Measurements from ENCODE around the gene QRFP. TPM values are rescaled to one million over a fixed set of nuclear protein-coding genes. Genes with fewer than 3 reads are reported as not detected.

QRFP gene
- total and polyA plus RNA-seq, 2 donors (not counting 1 experiment from before 2014, with no cell fraction given) = not detected

- Histone ChIP-seq H3K79me2 (ENCODE audit: control insufficient read depth, insufficient read depth, low read length) (no peaks in the 10 kb centered on the region), H3K9ac (ENCODE audit: insufficient read depth, low read length) (no peak overlapping the region), H3K9me3 (ENCODE audit: control insufficient read depth, insufficient read depth, low read depth, low read length) (no peaks in the 10 kb centered on the region), H4K20me1 (ENCODE audit: control insufficient read depth, extremely low read depth, insufficient read depth, low read length) (no peaks in the 10 kb centered on the region), H3K36me3 (ENCODE audit: control insufficient read depth, insufficient read depth, low read length) (no peaks in the 10 kb centered on the region), H3K27ac (ENCODE audit: insufficient read depth, low read length) (no peak overlapping the region), H3K4me2 (ENCODE audit: extremely low read depth, insufficient read depth, low read length) (no peak overlapping the region), H3K4me1 (ENCODE audit: control insufficient read depth, extremely low read depth, insufficient read depth, low read length) (peaks cover 8% of the 10 kb centered on the region), H2AFZ (ENCODE audit: low read length) (no peak overlapping the region), H3K27me3 (ENCODE audit: control insufficient read depth, insufficient read depth, low read length) (no peaks in the 10 kb centered on the region), H3K4me3 (replicated peaks in 1 of 4; ENCODE audit: control extremely low read depth in 1 of 4, insufficient read depth in 1 of 4, low read depth in 3 of 4, low read length in 4 of 4) (no peak overlapping the region)
- DNase-seq (ENCODE audit: low read depth in 2 of 2) = no peak
- TF ChIP-seq EZH2 (IDR thresholded peaks at IDR 0.05; ENCODE audit: low read length, missing control alignments) (no peak), CTCF (conservative IDR thresholded peaks at IDR 0.05 in 1 of 2, IDR thresholded peaks at IDR 0.05 in 1 of 2; ENCODE audit: low read depth in 1 of 2, low read length in 2 of 2) (no peak)
These were observed 11.7 kb upstream of the QRFP start for GRCh38 chr9:130908146-130908877.

GRCh38 chr9:130906735-130907416 is 10.3 kb upstream of the QRFP start:
- no peak for DNase-seq (ENCODE audit: low read depth in 2 of 2)
- no peaks in the 10 kb centered on the region for H3K79me2 ChIP-seq (ENCODE audit: control insufficient read depth, insufficient read depth, low read length)
- H3K9ac ChIP-seq (ENCODE audit: insufficient read depth, low read length) = no peak overlapping the region
- H3K4me2 ChIP-seq (ENCODE audit: extremely low read depth, insufficient read depth, low read length) = no peak overlapping the region
- TF ChIP-seq CTCF (conservative IDR thresholded peaks at IDR 0.05 in 1 of 2, IDR thresholded peaks at IDR 0.05 in 1 of 2; ENCODE audit: low read depth in 1 of 2, low read length in 2 of 2) (no peak), EZH2 (IDR thresholded peaks at IDR 0.05; ENCODE audit: low read length, missing control alignments) (no peak)
- no peaks in the 10 kb centered on the region for H4K20me1 ChIP-seq (ENCODE audit: control insufficient read depth, extremely low read depth, insufficient read depth, low read length)
- H3K27ac ChIP-seq (ENCODE audit: insufficient read depth, low read length) = no peak overlapping the region
- no peak overlapping the region for H3K4me3 ChIP-seq (replicated peaks in 1 of 4; ENCODE audit: control extremely low read depth in 1 of 4, insufficient read depth in 1 of 4, low read depth in 3 of 4, low read length in 4 of 4)
- no peaks in the 10 kb centered on the region for H3K27me3 ChIP-seq (ENCODE audit: control insufficient read depth, insufficient read depth, low read length)
- no peaks in the 10 kb centered on the region for H3K4me1 ChIP-seq (ENCODE audit: control insufficient read depth, extremely low read depth, insufficient read depth, low read length)
- H3K9me3 ChIP-seq (ENCODE audit: control insufficient read depth, insufficient read depth, low read depth, low read length) = no peaks in the 10 kb centered on the region
- H3K36me3 ChIP-seq (ENCODE audit: control insufficient read depth, insufficient read depth, low read length) = no peaks in the 10 kb centered on the region
- H2AFZ ChIP-seq (ENCODE audit: low read length) = no peak overlapping the region

- DNase-seq (ENCODE audit: low read depth in 2 of 2) = no peak
- Histone ChIP-seq H3K4me3 (replicated peaks in 1 of 4; ENCODE audit: control extremely low read depth in 1 of 4, insufficient read depth in 1 of 4, low read depth in 3 of 4, low read length in 4 of 4) (no peak overlapping the region), H4K20me1 (ENCODE audit: control insufficient read depth, extremely low read depth, insufficient read depth, low read length) (no peaks in the 10 kb centered on the region), H3K4me2 (ENCODE audit: extremely low read depth, insufficient read depth, low read length) (no peak overlapping the region), H3K27me3 (ENCODE audit: control insufficient read depth, insufficient read depth, low read length) (no peaks in the 10 kb centered on the region), H2AFZ (ENCODE audit: low read length) (no peak overlapping the region), H3K79me2 (ENCODE audit: control insufficient read depth, insufficient read depth, low read length) (no peaks in the 10 kb centered on the region), H3K9ac (ENCODE audit: insufficient read depth, low read length) (no peak overlapping the region), H3K36me3 (ENCODE audit: control insufficient read depth, insufficient read depth, low read length) (no peaks in the 10 kb centered on the region), H3K4me1 (ENCODE audit: control insufficient read depth, extremely low read depth, insufficient read depth, low read length) (no peaks in the 10 kb centered on the region), H3K27ac (ENCODE audit: insufficient read depth, low read length) (no peak overlapping the region), H3K9me3 (ENCODE audit: control insufficient read depth, insufficient read depth, low read depth, low read length) (no peaks in the 10 kb centered on the region)
- no peak for TF ChIP-seq EZH2 (IDR thresholded peaks at IDR 0.05; ENCODE audit: low read length, missing control alignments)
- no peak for TF ChIP-seq CTCF (conservative IDR thresholded peaks at IDR 0.05 in 1 of 2, IDR thresholded peaks at IDR 0.05 in 1 of 2; ENCODE audit: low read depth in 1 of 2, low read length in 2 of 2)
These were observed 9.5 kb upstream of the QRFP start for GRCh38 chr9:130905902-130906734.

Measured in fibroblast of lung (primary cell).